DOHH2 (cell line): ENCODE measurements around the gene SMARCD2.

ENCODE experiments used
- H3F3A ChIP-seq: fragments of 200-600 bp; sonication (generic), shearing (Covaris generic); 2 replicates; pipeline ENCODE4 v1.6.0; 2016; ENCODE audit warnings: antibody characterized with exemption, mild to moderate bottlenecking; ENCODE audit not compliant: control insufficient read depth, insufficient read depth
- H3K27ac ChIP-seq: fragments of 200-600 bp; sonication (generic); 2 replicates; pipeline ENCODE4 v1.5.1; 2014; ENCODE audit warnings: low read depth, mild to moderate bottlenecking, low read length, moderate library complexity
- H3K27me3 ChIP-seq: fragments of 200-600 bp; sonication (generic); 2 replicates; pipeline ENCODE4 v1.6.1; 2014; ENCODE audit warnings: mild to moderate bottlenecking, low read length, mixed read lengths; ENCODE audit not compliant: control insufficient read depth
- H3K36me3 ChIP-seq: fragments of 200-600 bp; sonication (generic); 2 replicates; pipeline ENCODE4 v1.6.1; 2014; ENCODE audit warnings: mild to moderate bottlenecking, low read length, moderate library complexity, mixed read lengths; ENCODE audit not compliant: control insufficient read depth
- H3K4me1 ChIP-seq: fragments of 200-600 bp; sonication (generic); 2 replicates; pipeline ENCODE4 v1.6.1; 2014; ENCODE audit warnings: mild to moderate bottlenecking, low read length, mixed read lengths; ENCODE audit not compliant: control insufficient read depth
- H3K4me2 ChIP-seq: fragments of 200-600 bp; sonication (generic); 2 replicates; pipeline ENCODE4 v1.6.0; 2014; ENCODE audit warnings: mild to moderate bottlenecking, low read length, moderate library complexity
- H3K4me3 ChIP-seq: fragments of 200-600 bp; sonication (generic); 2 replicates; pipeline ENCODE4 v1.5.1; 2014; ENCODE audit warnings: mild to moderate bottlenecking, low read length, mixed read lengths
- H3K79me2 ChIP-seq: fragments of 200-600 bp; sonication (generic); 2 replicates; pipeline ENCODE4 v1.6.1; 2014; ENCODE audit warnings: mild to moderate bottlenecking, low read length, mixed read lengths; ENCODE audit not compliant: control insufficient read depth
- H3K9me2 ChIP-seq: fragments of 200-600 bp; sonication (generic); replicated peaks from 2 replicates; pipeline ENCODE4 v1.6.1; 2014; ENCODE audit warnings: mild to moderate bottlenecking, low read length, mixed read lengths; ENCODE audit not compliant: control insufficient read depth
- H3K9me3 ChIP-seq: fragments of 200-600 bp; sonication (generic); 2 replicates; pipeline ENCODE4 v1.6.1; 2014; ENCODE audit warnings: antibody characterized with exemption, low read length, mixed read lengths; ENCODE audit not compliant: control insufficient read depth, insufficient read depth
- H4K20me1 ChIP-seq: fragments of 200-600 bp; sonication (generic); 2 replicates; pipeline ENCODE4 v1.6.0; 2014; ENCODE audit warnings: low read depth, mild to moderate bottlenecking, antibody characterized with exemption, low read length, moderate library complexity; ENCODE audit not compliant: control insufficient read depth, insufficient read depth
- CTCF ChIP-seq: fragments of 200-600 bp; sonication (generic); IDR thresholded peaks from one replicate; pipeline ENCODE4 v1.5.1; 2014; ENCODE audit warnings: antibody characterized with exemption, mild to moderate bottlenecking, low read depth, low read length; ENCODE audit not compliant: poor library complexity, severe bottlenecking
- EZH2phosphoT487 ChIP-seq: fragments of 200-600 bp; sonication (generic); IDR thresholded peaks from 2 replicates; pipeline ENCODE4 v1.6.1; 2017; ENCODE audit warnings: borderline replicate concordance, mild to moderate bottlenecking, antibody characterized with exemption, low read length, moderate library complexity, mixed read lengths

The SMARCD2 gene

DNA sequence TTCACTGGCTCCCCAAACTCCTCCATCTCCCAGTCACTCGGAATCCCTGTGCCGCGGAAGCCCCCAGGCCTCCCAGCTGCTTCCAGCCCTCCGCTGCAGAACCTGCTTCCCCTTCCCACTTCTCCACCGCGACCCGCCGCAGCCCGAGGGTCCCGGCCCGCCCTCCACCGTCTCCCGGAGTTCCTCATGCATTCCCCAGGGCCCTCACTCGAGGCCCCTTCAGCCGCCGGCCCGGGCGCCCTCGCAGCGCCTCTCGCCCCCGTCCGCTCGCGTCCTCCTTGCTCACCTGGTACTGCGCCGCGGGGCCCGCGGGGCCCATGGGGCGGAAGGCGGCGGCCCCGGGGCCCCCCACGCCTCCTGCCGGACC lies 329 bp downstream of the SMARCD2 start:
- Histone ChIP-seq H3K79me2 (peaks cover 52% of the 10 kb centered on the region), H3K36me3 (peaks cover 36% of the 10 kb centered on the region), H3K27ac (peak overlapping the region; percentile 75), H3K4me3 (peak overlapping the region; percentile 87), H3K4me2 (peak overlapping the region; percentile 98), H3K9me2 (no peaks in the 10 kb centered on the region), H3F3A (peaks cover 19% of the 10 kb centered on the region), H3K9me3 (no peaks in the 10 kb centered on the region), H3K4me1 (peaks cover 41% of the 10 kb centered on the region), H4K20me1 (no peaks in the 10 kb centered on the region; the same call in 1 of the 2 replicates), H3K27me3 (no peaks in the 10 kb centered on the region)
- no peak for TF ChIP-seq EZH2phosphoT487
- TF ChIP-seq CTCF = no peak

GRCh38 chr17:63841350-63842172 lies 924 bp downstream of the SMARCD2 start:
- Histone ChIP-seq H3K9me2 (no peaks in the 10 kb centered on the region), H3F3A (peaks cover 21% of the 10 kb centered on the region), H3K27me3 (no peaks in the 10 kb centered on the region), H3K4me2 (peak overlapping the region; percentile 98), H3K36me3 (peaks cover 42% of the 10 kb centered on the region), H3K79me2 (peaks cover 58% of the 10 kb centered on the region), H4K20me1 (no peaks in the 10 kb centered on the region; the same call in 1 of the 2 replicates), H3K4me1 (peaks cover 41% of the 10 kb centered on the region), H3K27ac (peak overlapping the region; percentile 75), H3K4me3 (peak overlapping the region; percentile 87), H3K9me3 (no peaks in the 10 kb centered on the region)
- no peak for TF ChIP-seq EZH2phosphoT487
- no peak for TF ChIP-seq CTCF

DNA sequence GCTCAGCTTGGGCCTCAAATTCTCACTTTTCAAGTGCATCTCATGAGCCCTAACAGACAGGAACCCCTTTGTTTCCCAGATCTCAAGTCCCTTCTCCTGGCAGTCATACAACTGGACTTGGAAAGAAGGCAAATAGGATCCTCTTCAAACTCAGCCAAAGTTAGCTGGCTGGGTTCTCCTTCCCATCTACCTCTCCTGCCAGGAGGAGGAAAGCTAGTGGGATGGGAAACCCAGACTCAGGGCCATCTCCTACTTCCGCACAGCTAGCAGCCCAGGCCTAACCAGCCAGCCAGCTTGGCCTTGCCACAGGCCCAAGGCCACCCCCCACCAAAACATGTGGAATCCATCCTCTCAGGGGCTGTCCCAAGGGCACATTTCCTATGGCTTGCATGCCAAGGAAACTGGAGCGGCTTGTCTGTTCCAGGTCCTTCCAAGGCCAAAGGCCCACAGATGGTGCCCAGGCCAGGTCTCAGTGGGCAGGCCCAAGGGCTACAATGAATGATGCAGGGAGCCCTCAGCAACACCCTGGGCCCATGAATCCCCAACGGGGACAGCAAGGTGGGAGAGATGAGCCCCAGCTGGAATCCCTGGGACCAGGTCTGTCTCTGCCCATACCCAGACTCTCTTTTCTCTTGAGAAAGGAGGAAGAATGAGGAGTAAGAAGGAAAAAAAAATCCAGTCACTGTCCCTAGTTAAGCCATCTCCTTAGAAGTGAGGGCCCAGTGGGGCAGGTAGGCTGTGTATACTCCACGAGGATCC lies 1.7 kb downstream of the SMARCD2 start:
- Histone ChIP-seq H3F3A (peaks cover 22% of the 10 kb centered on the region), H4K20me1 (no peaks in the 10 kb centered on the region; the same call in 1 of the 2 replicates), H3K27me3 (no peaks in the 10 kb centered on the region), H3K4me1 (peaks cover 41% of the 10 kb centered on the region), H3K9me2 (no peaks in the 10 kb centered on the region), H3K9me3 (no peaks in the 10 kb centered on the region), H3K36me3 (peaks cover 49% of the 10 kb centered on the region), H3K4me3 (peak overlapping the region; percentile 87), H3K4me2 (peak overlapping the region; percentile 98), H3K27ac (peak overlapping the region; percentile 75), H3K79me2 (peaks cover 59% of the 10 kb centered on the region)
- TF ChIP-seq CTCF (no peak), EZH2phosphoT487 (no peak)
